RWPE1 (cell line): ENCODE measurements around the gene HBE1.
"Not testable (repeated sequence)": the region's sequence is repeated elsewhere in the genome, so short reads cannot be mapped to it uniquely, and the experiment has no call there.

ENCODE experiments used
- CTCF ChIA-PET: fragments of 350-600 bp; sonication (Branson Sonifier 250); formaldehyde crosslinking; extraction: SDS; loops from one replicate; lab custom pipeline; 2021; lab: Yijun Ruan, JAX
- POLR2A ChIA-PET: fragments of 400-600 bp; formaldehyde crosslinking; extraction: SDS; loops from one replicate; lab custom pipeline; 2020; ENCODE audit warnings: antibody characterized with exemption; ENCODE audit not compliant: low non-redundant PET; lab: Yijun Ruan, JAX
- DNase-seq: peaks from one replicate; pipeline ENCODE4 v3.0.0; 2012; ENCODE audit warnings: low spot score
- H3K27ac ChIP-seq: fragments of 450-650 bp; 2 replicates; pipeline ENCODE4 v1.5.1; 2017
- TF ChIP-seq, protein P1 (sequence below): fragments of 450-650 bp; conservative IDR thresholded peaks from 2 replicates; pipeline ENCODE4 v1.5.1; 2017; ENCODE audit warnings: low read depth, mild to moderate bottlenecking

HBE1 gene

DNA sequence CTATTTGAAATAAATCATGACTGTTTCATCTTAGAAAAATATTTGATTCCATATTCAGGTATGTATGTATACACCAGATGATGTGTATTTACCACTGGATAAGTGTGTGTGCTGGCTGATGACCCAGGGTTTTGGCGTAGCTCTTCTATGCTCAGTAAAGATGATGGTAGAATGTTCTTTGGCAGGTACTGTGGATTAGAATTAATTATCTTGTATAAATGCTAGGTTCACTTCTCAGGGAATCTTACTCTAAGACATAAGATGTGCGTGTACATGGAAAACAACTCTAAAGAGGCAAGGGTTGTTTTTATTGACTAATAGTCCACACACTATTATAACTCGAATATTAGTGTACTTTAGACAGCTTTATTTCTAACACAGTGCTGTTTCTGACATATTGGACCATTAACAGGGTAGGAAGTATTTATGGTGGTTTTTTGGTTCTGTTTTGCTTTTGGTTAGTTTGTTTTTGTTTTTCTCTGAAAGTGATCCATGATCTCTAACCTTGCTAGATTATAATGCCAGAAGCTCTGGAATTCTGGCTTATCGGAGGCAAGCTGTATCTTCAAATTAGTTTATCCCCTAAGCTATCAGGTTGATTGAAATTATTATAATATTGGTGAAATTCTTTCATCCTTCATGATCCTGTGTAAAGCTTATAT is 19.1 kb downstream of the HBE1 start:
- TF ChIP-seq, protein P1, sequence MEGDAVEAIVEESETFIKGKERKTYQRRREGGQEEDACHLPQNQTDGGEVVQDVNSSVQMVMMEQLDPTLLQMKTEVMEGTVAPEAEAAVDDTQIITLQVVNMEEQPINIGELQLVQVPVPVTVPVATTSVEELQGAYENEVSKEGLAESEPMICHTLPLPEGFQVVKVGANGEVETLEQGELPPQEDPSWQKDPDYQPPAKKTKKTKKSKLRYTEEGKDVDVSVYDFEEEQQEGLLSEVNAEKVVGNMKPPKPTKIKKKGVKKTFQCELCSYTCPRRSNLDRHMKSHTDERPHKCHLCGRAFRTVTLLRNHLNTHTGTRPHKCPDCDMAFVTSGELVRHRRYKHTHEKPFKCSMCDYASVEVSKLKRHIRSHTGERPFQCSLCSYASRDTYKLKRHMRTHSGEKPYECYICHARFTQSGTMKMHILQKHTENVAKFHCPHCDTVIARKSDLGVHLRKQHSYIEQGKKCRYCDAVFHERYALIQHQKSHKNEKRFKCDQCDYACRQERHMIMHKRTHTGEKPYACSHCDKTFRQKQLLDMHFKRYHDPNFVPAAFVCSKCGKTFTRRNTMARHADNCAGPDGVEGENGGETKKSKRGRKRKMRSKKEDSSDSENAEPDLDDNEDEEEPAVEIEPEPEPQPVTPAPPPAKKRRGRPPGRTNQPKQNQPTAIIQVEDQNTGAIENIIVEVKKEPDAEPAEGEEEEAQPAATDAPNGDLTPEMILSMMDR = no peak
- CTCF ChIA-PET = interaction anchor here (0.6 kb wide), 1 partner anchor 131 kb away, joined by 3 read pairs; no protein-coding TSS in a partner anchor
- DNase-seq = no peak
- POLR2A ChIA-PET = no interaction called here
- H3K27ac ChIP-seq = no peak overlapping the region

DNA sequence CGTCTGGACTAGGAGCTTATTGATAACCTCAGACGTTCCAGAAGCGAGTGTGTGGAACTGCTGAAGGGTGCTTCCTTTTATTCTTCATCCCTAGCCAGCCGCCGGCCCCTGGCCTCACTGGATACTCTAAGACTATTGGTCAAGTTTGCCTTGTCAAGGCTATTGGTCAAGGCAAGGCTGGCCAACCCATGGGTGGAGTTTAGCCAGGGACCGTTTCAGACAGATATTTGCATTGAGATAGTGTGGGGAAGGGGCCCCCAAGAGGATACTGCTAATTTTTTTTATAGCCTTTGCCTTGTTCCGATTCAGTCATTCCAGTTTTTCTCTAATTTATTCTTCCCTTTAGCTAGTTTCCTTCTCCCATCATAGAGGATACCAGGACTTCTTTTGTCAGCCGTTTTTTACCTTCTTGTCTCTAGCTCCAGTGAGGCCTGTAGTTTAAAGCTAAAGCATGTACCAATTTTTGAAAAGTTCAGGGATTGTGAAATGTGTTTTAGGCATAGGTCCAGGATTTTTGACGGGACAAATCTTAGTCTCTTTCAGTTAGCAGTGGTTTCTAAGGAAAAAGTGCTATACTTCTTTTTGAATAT is 19.8 kb downstream of the HBE1 start, which contains the start of gene HBG1:
HBG1 (minus strand) TSS at position 51 of the 590 bp plus-strand sequence. CDS start 53 bp downstream, outside the sequence.
- H3K27ac ChIP-seq, DNase-seq, POLR2A ChIA-PET: not testable (repeated sequence)
- CTCF ChIA-PET = interaction anchor here (0.7 kb wide), 1 partner anchor 56 kb away, joined by 3 read pairs; no protein-coding TSS in a partner anchor

DNA sequence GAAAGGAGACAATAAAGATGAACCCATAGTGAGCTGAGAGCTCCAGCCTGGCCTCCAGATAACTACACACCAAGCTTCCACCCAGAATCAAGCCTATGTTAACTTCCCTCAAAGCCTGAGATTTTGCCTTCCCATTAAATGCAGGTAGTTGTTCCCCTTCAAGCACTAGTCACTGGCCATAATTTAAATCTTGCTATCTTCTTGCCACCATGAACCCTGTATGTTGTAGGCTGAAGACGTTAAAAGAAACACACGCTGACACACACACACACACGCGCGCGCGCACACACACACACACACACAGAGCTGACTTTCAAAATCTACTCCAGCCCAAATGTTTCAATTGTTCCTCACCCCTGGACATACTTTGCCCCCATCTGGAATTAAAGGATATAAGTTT is 21.2 kb downstream of the HBE1 start:
- CTCF ChIA-PET = interaction anchor here (0.6 kb wide), 1 partner anchor 45 kb away, joined by 3 read pairs; no protein-coding TSS in a partner anchor
- DNase-seq, POLR2A ChIA-PET: not testable (repeated sequence)

DNA sequence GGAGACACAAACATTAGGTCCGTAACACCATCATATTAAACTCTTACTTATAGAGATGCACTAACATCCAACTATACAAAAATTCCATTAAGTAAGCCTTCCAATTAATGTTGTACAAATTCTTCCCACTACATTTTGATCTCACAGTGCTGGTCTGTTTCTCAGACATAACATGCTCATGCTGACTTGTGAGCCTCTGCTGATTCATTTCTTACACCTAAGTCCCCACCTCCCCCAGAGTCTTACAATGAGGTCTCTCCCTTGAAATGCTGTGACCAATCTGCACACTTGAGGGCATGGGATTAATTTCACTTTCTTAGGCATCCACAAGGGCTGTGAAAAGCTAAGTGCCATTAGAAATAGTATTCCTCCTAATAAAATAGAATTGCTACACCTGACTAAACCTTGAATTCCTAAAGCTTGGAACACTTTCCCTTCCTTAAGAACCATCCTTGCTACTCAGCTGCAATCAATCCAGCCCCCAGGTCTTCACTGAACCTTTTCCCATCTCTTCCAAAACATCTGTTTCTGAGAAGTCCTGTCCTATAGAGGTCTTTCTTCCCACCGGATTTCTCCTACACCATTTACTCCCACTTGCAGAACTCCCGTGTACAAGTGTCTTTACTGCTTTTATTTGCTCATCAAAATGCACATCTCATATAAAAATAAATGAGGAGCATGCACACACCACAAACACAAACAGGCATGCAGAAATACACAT is 22.1 kb downstream of the HBE1 start:
- no peak for DNase-seq
- ChIA-PET POLR2A (no interaction called here), CTCF (interaction anchor here (0.6 kb wide), 1 partner anchor 46 kb away, joined by 3 read pairs; no protein-coding TSS in a partner anchor)
- H3K27ac ChIP-seq = no peak overlapping the region
- TF ChIP-seq, protein P1 = no peak

More for the DNA sequence above, 21.2 kb downstream of the HBE1 start:
- H3K27ac ChIP-seq = not testable (repeated sequence)

DNA sequence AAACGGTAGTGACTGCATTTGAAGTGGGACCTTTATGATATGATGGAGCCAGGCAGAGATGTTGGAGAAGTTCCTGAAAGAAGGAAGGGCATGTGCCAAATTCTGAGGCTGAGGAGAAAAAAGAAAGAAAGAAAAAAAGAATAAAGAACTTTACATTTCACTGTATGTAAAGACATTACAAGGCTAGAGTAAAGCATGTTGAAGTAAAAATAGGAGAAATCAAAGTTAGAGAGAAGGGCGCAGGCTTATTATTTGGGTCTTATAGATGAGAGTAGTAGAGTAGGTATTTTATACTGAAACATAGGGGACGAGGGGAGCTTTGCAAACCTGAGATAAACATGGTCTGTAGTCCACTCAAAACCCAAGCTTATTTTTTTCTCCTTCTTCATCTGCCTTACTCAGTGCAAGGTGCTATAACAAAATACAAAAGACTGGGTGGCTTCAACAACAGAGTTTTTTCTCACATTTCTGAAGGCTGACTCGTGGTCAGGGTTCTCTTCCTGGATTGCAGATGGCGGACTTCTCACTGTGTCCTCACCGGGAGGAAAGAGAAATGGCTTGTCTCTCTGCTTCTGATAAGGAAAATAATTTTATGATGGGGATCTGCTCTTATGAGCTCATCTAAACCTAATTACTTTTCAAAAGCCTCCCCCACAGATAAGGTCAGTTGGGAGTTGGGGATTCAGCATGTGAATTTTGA is 22.8 kb downstream of the HBE1 start:
- ChIA-PET POLR2A (no interaction called here), CTCF (no interaction called here)
- H3K27ac ChIP-seq = no peak overlapping the region
- no peak for DNase-seq
- TF ChIP-seq, protein P1 = no peak

DNA sequence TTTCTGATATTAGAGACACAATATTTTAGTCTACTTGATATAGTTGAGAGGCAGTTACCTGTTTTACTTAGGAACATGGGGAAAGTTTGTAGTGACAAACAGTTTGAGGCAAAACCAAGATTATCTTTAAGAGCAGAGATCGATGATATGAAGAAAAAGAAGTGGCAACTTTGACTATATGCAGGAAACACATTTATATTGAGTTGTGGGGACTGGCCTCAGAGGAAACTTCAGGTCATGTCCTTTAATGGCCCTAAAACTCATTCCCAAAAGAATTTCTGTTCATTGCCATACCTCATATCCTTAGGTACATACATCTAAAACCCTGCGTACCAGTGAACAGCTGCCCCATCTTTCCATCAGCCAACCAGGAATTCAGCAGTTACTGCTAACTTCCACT is 24.6 kb downstream of the HBE1 start:
- ChIA-PET POLR2A (no interaction called here), CTCF (no interaction called here)
- no peak overlapping the region for H3K27ac ChIP-seq
- DNase-seq = no peak
- TF ChIP-seq, protein P1 = no peak

DNA sequence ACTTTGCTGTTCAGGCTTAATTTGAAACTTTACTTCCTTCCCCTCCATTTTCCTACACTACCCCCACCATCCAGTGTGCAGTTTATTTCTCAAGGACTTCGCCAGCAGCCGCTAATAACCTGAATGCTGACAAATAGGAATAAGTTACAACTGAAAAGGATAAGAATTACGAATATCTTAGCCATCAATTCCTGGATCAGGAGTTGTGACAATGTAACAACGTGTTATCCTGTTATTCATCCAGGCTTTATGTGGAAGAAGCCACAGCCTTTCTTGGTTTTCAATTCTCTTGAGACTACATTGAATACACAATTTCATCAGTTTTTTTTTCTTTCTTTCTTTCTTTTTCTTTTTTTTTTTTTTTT is 25.9 kb downstream of the HBE1 start:
- H3K27ac ChIP-seq = no peak overlapping the region
- ChIA-PET CTCF (no interaction called here), POLR2A (no interaction called here)
- no peak for DNase-seq
- TF ChIP-seq, protein P1 = no peak
